K562 (cell line): ENCODE results near the gene OR2AG1. TPM values are rescaled to one million over a fixed set of nuclear protein-coding genes. Genes with fewer than 3 reads are reported as not detected.
A peak's percentile ranks its signal among the peaks of the same experiment; 100 is the strongest.

ENCODE experiments used
- ATAC-seq: fragments of 200-7000 bp; cut with Tn5 transposase; 3 replicates; pipeline ENCODE4 v1.9.1; 2020; ENCODE audit warnings: moderate library complexity
- BruUV-seq: library from RNA; stranded (reverse); fragments of 400-500 nt; replicated peaks from 2 replicates; lab custom pipeline; 2021; lab: Mats Ljungman, UMichigan
- CTCF ChIA-PET: fragments of 300-600 bp; formaldehyde crosslinking; extraction: SDS; loops from one replicate; lab custom pipeline; 2021; ENCODE audit warnings: low intra/inter-chr PET ratio; lab: Yijun Ruan, JAX
- POLR2A ChIA-PET: fragments of 300-600, 350-650 bp; sonication (Branson Sonifier 250); formaldehyde crosslinking; extraction: SDS; loops from one replicate; lab custom pipeline; 2021; ENCODE audit warnings: antibody characterized with exemption, inconsistent platforms; lab: Yijun Ruan, JAX
- DNase-seq, 4 experiments: peaks; one replicate each; pipeline versions ENCODE4 v3.0.0 to v3.0.0-alpha.2; 2011 to 2018; ENCODE audit warnings: low spot score in 3 of 4, mixed read lengths in 3 of 4; ENCODE audit errors: extremely low read depth in 1 of 4
- FAIRE-seq: peaks from 2 replicates; lab custom pipeline; 2011; peaks lifted over from hg19 to GRCh38; lab: Jason Lieb, UNC
- H2AFZ ChIP-seq: 2 replicates; pipeline ENCODE4 v1.6.0; 2011; ENCODE audit warnings: low read depth, low read length, control low read depth, inconsistent platforms
- H3K27ac ChIP-seq: fragments of 200-600 bp; 3 replicates; pipeline ENCODE4 v1.8.0; 2011; ENCODE audit warnings: low read depth, mild to moderate bottlenecking, control low read depth, inconsistent platforms, low read length, moderate library complexity, mixed read lengths; ENCODE audit errors: extremely low read depth
- H3K27me3 ChIP-seq, 2 experiments: fragments of 300-600 bp in 1 of 2; 2 replicates in 1 of 2; 3 replicates in 1 of 2; pipeline versions ENCODE4 v1.6.0 to v1.8.0; 2011; ENCODE audit warnings: inconsistent platforms in 2 of 2, low read length in 2 of 2, mild to moderate bottlenecking in 1 of 2, mixed read lengths in 1 of 2, moderate library complexity in 1 of 2; ENCODE audit not compliant: control insufficient read depth in 2 of 2, insufficient read depth in 2 of 2
- H3K36me3 ChIP-seq: fragments of 300-600 bp; 3 replicates; pipeline ENCODE4 v1.8.0; 2011; ENCODE audit warnings: mild to moderate bottlenecking, low read length, inconsistent platforms; ENCODE audit not compliant: control insufficient read depth, insufficient read depth
- H3K4me1 ChIP-seq, 2 experiments: fragments of 200-600 bp in 1 of 2; replicated peaks in 1 of 2; 2 replicates in 1 of 2; 3 replicates in 1 of 2; pipeline versions ENCODE4 v1.5.1 to v1.8.0; 2011; ENCODE audit warnings: inconsistent platforms in 2 of 2, low read length in 2 of 2, mild to moderate bottlenecking in 1 of 2, mixed read lengths in 1 of 2, moderate library complexity in 1 of 2; ENCODE audit not compliant: control insufficient read depth in 2 of 2, insufficient read depth in 2 of 2
- H3K4me2 ChIP-seq: 2 replicates; pipeline ENCODE4 v1.6.1; 2011; ENCODE audit warnings: low read length, control low read depth, inconsistent platforms, mixed read lengths; ENCODE audit not compliant: insufficient read depth
- H3K4me3 ChIP-seq: fragments of 200-600 bp; sonication (generic), shearing (Covaris generic); 2 replicates; pipeline ENCODE4 v1.5.1; 2016; ENCODE audit warnings: control low read depth, inconsistent platforms
- H3K79me2 ChIP-seq: fragments of 200-600 bp; 3 replicates; pipeline ENCODE4 v1.8.0; 2011; ENCODE audit warnings: low read length, inconsistent platforms; ENCODE audit not compliant: control insufficient read depth, insufficient read depth
- H3K9ac ChIP-seq, 2 experiments: 2 replicates each; pipeline versions ENCODE4 v1.6.0 to v1.6.1; 2011; ENCODE audit warnings: low read depth in 2 of 2, low read length in 2 of 2, control low read depth in 1 of 2, inconsistent platforms in 1 of 2, mild to moderate bottlenecking in 1 of 2, mixed read lengths in 1 of 2; ENCODE audit not compliant: insufficient read depth in 1 of 2
- H3K9me1 ChIP-seq: one replicate; pipeline ENCODE4 v1.6.0; 2011; ENCODE audit warnings: inconsistent platforms, mild to moderate bottlenecking, low read length, moderate library complexity; ENCODE audit not compliant: control insufficient read depth, insufficient read depth
- H3K9me3 ChIP-seq: replicated peaks from 2 replicates; pipeline ENCODE4 v1.5.1; 2011; ENCODE audit warnings: low read depth, low read length, inconsistent platforms; ENCODE audit not compliant: control insufficient read depth, insufficient read depth
- H4K20me1 ChIP-seq: replicated peaks from 2 replicates; pipeline ENCODE4 v1.6.1; 2011; ENCODE audit warnings: low read length, inconsistent platforms, mixed read lengths; ENCODE audit not compliant: control insufficient read depth, insufficient read depth
- CEBPB ChIP-seq: fragments of 450-650 bp; IDR thresholded peaks from 2 replicates; pipeline ENCODE4 v1.6.1; 2016; ENCODE audit warnings: missing genetic modification characterization, missing compliant biosample characterization
- DACH1 ChIP-seq: fragments of 450-650 bp; IDR thresholded peaks from 2 replicates; pipeline ENCODE4 v1.6.1; 2018; ENCODE audit not compliant: partially characterized antibody
- ERF ChIP-seq: fragments of 450-650 bp; formaldehyde crosslinking; IDR thresholded peaks from 2 replicates; pipeline ENCODE4 v1.4.0; 2020; ENCODE audit warnings: mild to moderate bottlenecking, mixed read lengths
- IFI16 ChIP-seq: fragments of 250-450 bp; sonication (Bioruptor Pico); IDR thresholded peaks from 2 replicates; pipeline ENCODE4 v2.1.2; 2022; ENCODE audit warnings: mild to moderate bottlenecking, inconsistent platforms
- KDM1A ChIP-seq, 2 experiments: fragments of 450-650 bp; IDR thresholded peaks; 2 replicates each; pipeline ENCODE4 v1.6.1; 2016; ENCODE audit warnings: mild to moderate bottlenecking in 2 of 2
- NCOA4 ChIP-seq: fragments of 450-650 bp; IDR thresholded peaks from 2 replicates; pipeline ENCODE4 v1.6.1; 2018; ENCODE audit warnings: mild to moderate bottlenecking; ENCODE audit not compliant: partially characterized antibody
- RAD51 ChIP-seq: fragments of 450-650 bp; IDR thresholded peaks from 2 replicates; pipeline ENCODE4 v1.7.1; 2016; ENCODE audit warnings: low read depth, mild to moderate bottlenecking, borderline replicate concordance
- SIRT6 ChIP-seq: IDR thresholded peaks from one replicate; pipeline ENCODE4 v1.6.1; 2012; ENCODE audit warnings: low read depth, mild to moderate bottlenecking, control low read depth, inconsistent platforms, low read length, moderate library complexity
- SMAD3 ChIP-seq: fragments of 450-650 bp; formaldehyde crosslinking; conservative IDR thresholded peaks from 2 replicates; pipeline ENCODE4 v1.4.0; 2020; ENCODE audit warnings: mild to moderate bottlenecking
- SRSF9 ChIP-seq: fragments of 200-400 bp; formaldehyde crosslinking; IDR thresholded peaks from 2 replicates; pipeline ENCODE4 v1.6.1; 2017; ENCODE audit warnings: low read depth, low read length, borderline replicate concordance
- TSHZ1 ChIP-seq: fragments of 250-450 bp; sonication (Bioruptor Pico); IDR thresholded peaks from 2 replicates; pipeline ENCODE4 v1.4.0; 2020; ENCODE audit warnings: mild to moderate bottlenecking, moderate library complexity
- UBTF ChIP-seq, 2 experiments: IDR thresholded peaks; 2 replicates each; pipeline ENCODE4 v1.6.1; 2012; ENCODE audit warnings: improper control_type of control experiment in 2 of 2, low read depth in 2 of 2, low read length in 2 of 2, borderline replicate concordance in 1 of 2
- YBX1 ChIP-seq: fragments of 450-650 bp; IDR thresholded peaks from 2 replicates; pipeline ENCODE4 v1.7.1; 2016; ENCODE audit warnings: mild to moderate bottlenecking
- ZFP30 ChIP-seq: fragments of 250-450 bp; sonication (Bioruptor Pico); IDR thresholded peaks from 2 replicates; pipeline ENCODE4 v1.8.0; 2022; ENCODE audit warnings: moderate library complexity, mild to moderate bottlenecking, inconsistent platforms, borderline replicate concordance
- ZNF551 ChIP-seq: fragments of 250-450 bp; sonication (Bioruptor Pico); IDR thresholded peaks from 2 replicates; pipeline ENCODE4 v1.5.0; 2021; ENCODE audit warnings: mild to moderate bottlenecking, moderate library complexity
- ZNF778 ChIP-seq: fragments of 450-650 bp; formaldehyde crosslinking; IDR thresholded peaks from 2 replicates; pipeline ENCODE4 v1.4.0; 2020; ENCODE audit warnings: mild to moderate bottlenecking, moderate library complexity
- WGBS: fragments of 100-300 bp; shearing (Covaris generic); methylation state at CpG from one replicate; pipeline ENCODE4 v1.1.6; 2016; ENCODE audit warnings: low coverage, mixed read lengths; ENCODE audit not compliant: insufficient coverage; ENCODE audit errors: missing lambda C conversion rate; 5-methylcytosine and 5-hydroxymethylcytosine counted together
- in situ Hi-C: fragments of 300-500 bp; cut with MboI; formaldehyde crosslinking; loops from 4 replicates; pipeline ENCODE4 v1.15.0; 2018; ENCODE audit warnings: inconsistent platforms, mixed read lengths
- intact Hi-C: fragments of 100-400 bp; cut with micrococcal nuclease; formaldehyde crosslinking; loops from 2 replicates; pipeline ENCODE4 v1.14.2; 2022
- polyA plus RNA-seq, 8 experiments: library from polyadenylated mRNA; depleted of rRNA in 4 of 8; stranded (reverse) in 5 of 8; unstranded in 3 of 8; fragments of >200 nt; fragmentation: Nextera tagmentation in 2 of 8; fragmentation: Illumina TruSeq in 1 of 8; extraction: Ambion mirVana in 2 of 8; extraction: Trizol in 1 of 8; gene quantifications; 2 replicates each; pipeline versions ENCODE4 v1.2.1 to v1.2.3, GENCODE V29; 2011 to 2014; ENCODE audit warnings: inconsistent platforms in 1 of 8, missing spikeins in 1 of 8
- total RNA-seq, 7 experiments: library from RNA; depleted of rRNA in 6 of 7; stranded (reverse); fragments of >200 nt in 6 of 7; fragmentation: Illumina TruSeq in 2 of 7; extraction: Trizol in 2 of 7; gene quantifications; 2 replicates each; pipeline versions ENCODE4 v1.2.1 to v1.2.3, GENCODE V29; 2011 to 2021; ENCODE audit warnings: low replicate concordance in 1 of 7

OR2AG1 gene
- total and polyA plus RNA-seq, 9 of the 15 experiments (the other 6 are each of a cell fraction or from before 2014, with no cell fraction given): 0.05 to 0.11 (median 0.07) TPM; not detected in 5

DNA sequence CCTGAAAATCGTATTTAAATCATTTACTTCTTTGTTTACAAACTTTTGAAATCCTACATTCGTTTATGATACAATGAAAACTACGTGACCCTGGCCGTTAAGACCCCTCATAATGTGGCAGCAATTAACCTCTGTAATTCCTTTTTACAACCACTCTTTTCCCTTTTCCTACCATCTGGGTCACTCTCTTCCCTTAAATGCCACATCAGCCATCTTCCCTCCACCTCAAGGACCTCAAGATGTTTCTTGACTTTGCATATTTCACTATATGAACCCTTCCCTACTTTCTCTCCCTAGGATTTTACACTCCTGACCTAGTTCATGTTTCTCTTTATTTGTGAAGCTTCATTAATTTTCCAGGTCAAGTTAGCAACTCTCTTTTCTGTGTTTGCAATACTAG, 37.8 kb upstream of the OR2AG1 start (continued):
- no peak for TF ChIP-seq TSHZ1 (CRISPR knock-in tag)

- H3K9me3 ChIP-seq: 0 out of 2 replicates have a peak, but pooled peaks cover 3% of the 10 kb centered on the region
- no peaks in the 10 kb centered on the region for H3K9me1 ChIP-seq
- H3K4me3 ChIP-seq: no peak overlapping the region
- peak overlapping the region in 1 of 2 experiments; percentile 48; a peak in 2 of 4 replicates for H3K9ac ChIP-seq
- ChIA-PET POLR2A (interaction anchor here (0.7 to 2.1 kb wide), 7 partner anchors 10 to 264 kb away, joined by 3 to 10 read pairs (median 6); partner anchors contain the start of genes ARFIP2 and TIMM10B), CTCF (no interaction called here)
- intact Hi-C loops (no loop called here), in situ Hi-C loops (no loop called here)
- DNase-seq (peak in 2 of 4 experiments; percentile 45 to 63), FAIRE-seq (peak; percentile 44), ATAC-seq (peak; percentile 82)
- H3K36me3 ChIP-seq: no peaks in the 10 kb centered on the region
- BruUV-seq: no TSS peak
- no peaks in the 10 kb centered on the region for H3K79me2 ChIP-seq
- peak overlapping the region; percentile 53; the same call in 1 of the 2 replicates for H3K4me2 ChIP-seq
- 0% methylated on average over 2 of the region's 2 CpGs for WGBS
- H2AFZ ChIP-seq: peak overlapping the region; percentile 82
- H3K4me1 ChIP-seq: peaks cover 0 to 50% of the 10 kb centered on the region in 2 experiments
- H4K20me1 ChIP-seq: no peaks in the 10 kb centered on the region
- peak overlapping the region; percentile 72 for H3K27ac ChIP-seq
- H3K27me3 ChIP-seq: no peaks in the 10 kb centered on the region
- TF ChIP-seq DACH1: peak; percentile 47
- TF ChIP-seq KDM1A (IDR thresholded peaks at IDR 0.05): no peak
- TF ChIP-seq SRSF9: no peak
- TF ChIP-seq YBX1: no peak
- no peak for TF ChIP-seq SIRT6
- no peak; the same call in 1 of the 2 replicates for TF ChIP-seq CEBPB (tag)
- TF ChIP-seq IFI16 (CRISPR knock-in tag): no peak
- TF ChIP-seq ZNF778 (CRISPR knock-in tag): no peak
- no peak for TF ChIP-seq ZNF551 (CRISPR knock-in tag)
- TF ChIP-seq SMAD3: no peak
- TF ChIP-seq RAD51: peak; percentile 59; the same call in 1 of the 2 replicates
- no peak for TF ChIP-seq ZFP30 (CRISPR knock-in tag)
- TF ChIP-seq UBTF (IDR thresholded peaks at IDR 0.05; ENCODE audit: borderline replicate concordance in 1 of 2, low read depth in 2 of 2, low read length in 2 of 2): no peak
- TF ChIP-seq NCOA4: no peak
- TF ChIP-seq ERF (CRISPR knock-in tag): no peak
Observed at GRCh38 chr11:6745465-6746015, 37.3 kb upstream of the OR2AG1 start.
